Liver (tissue), 9 donors: Measurements from ENCODE around the gene HPRT1. TPM values are rescaled to one million over a fixed set of nuclear protein-coding genes. Genes with fewer than 3 reads are reported as not detected.

ENCODE experiments used
- DNase-seq: peaks from one replicate; pipeline ENCODE4 v3.0.0-alpha.2; 2017; ENCODE audit warnings: low spot score
- H3K27ac ChIP-seq, 2 donors: one replicate each; pipeline ENCODE4 v1.7.0; 2013; ENCODE audit warnings: inconsistent platforms in 2 of 2, low read length in 2 of 2, control low read depth in 1 of 2, low read depth in 1 of 2, mild to moderate bottlenecking in 1 of 2
- H3K27me3 ChIP-seq, 4 donors: one replicate each; pipeline versions ENCODE4 v1.6.1 to v1.7.0; 2013; ENCODE audit warnings: low read length in 3 of 4, inconsistent platforms in 1 of 4, mild to moderate bottlenecking in 1 of 4, moderate library complexity in 1 of 4; ENCODE audit not compliant: control insufficient read depth in 4 of 4, insufficient read depth in 4 of 4
- H3K36me3 ChIP-seq, 4 donors: one replicate each; pipeline versions ENCODE4 v1.6.1 to v1.7.0; 2013; ENCODE audit warnings: low read length in 3 of 4, mild to moderate bottlenecking in 3 of 4, low read depth in 1 of 4, moderate library complexity in 1 of 4; ENCODE audit not compliant: control insufficient read depth in 4 of 4, insufficient read depth in 3 of 4
- H3K4me1 ChIP-seq, 4 donors: one replicate each; pipeline versions ENCODE4 v1.6.1 to v1.7.0; 2013; ENCODE audit warnings: low read length in 3 of 4, mild to moderate bottlenecking in 3 of 4, moderate library complexity in 1 of 4; ENCODE audit not compliant: control insufficient read depth in 4 of 4, insufficient read depth in 4 of 4
- H3K4me3 ChIP-seq, 3 donors: one replicate each; pipeline versions ENCODE4 v1.6.1 to v1.7.0; 2013; ENCODE audit warnings: low read length in 3 of 3, control low read depth in 1 of 3, low read depth in 1 of 3, mild to moderate bottlenecking in 1 of 3
- H3K9ac ChIP-seq, 2 donors: one replicate each; pipeline ENCODE4 v1.7.0; 2013; ENCODE audit warnings: low read length in 2 of 2, mild to moderate bottlenecking in 2 of 2, moderate library complexity in 2 of 2, control low read depth in 1 of 2, low read depth in 1 of 2
- H3K9me3 ChIP-seq, 4 donors: one replicate each; pipeline versions ENCODE4 v1.6.1 to v1.7.0; 2013; ENCODE audit warnings: low read length in 3 of 4; ENCODE audit not compliant: control insufficient read depth in 4 of 4
- EGR1 ChIP-seq, 2 donors: IDR thresholded peaks; 2 replicates each; pipeline ENCODE4 v1.6.1; 2016 to 2018; ENCODE audit warnings: antibody characterized with exemption in 2 of 2, low read depth in 2 of 2
- FOXA2 ChIP-seq: IDR thresholded peaks from 2 replicates; pipeline ENCODE4 v1.6.1; 2016; ENCODE audit warnings: antibody characterized with exemption
- GABPA ChIP-seq, 2 donors: IDR thresholded peaks in 1 of 2; conservative IDR thresholded peaks in 1 of 2; 2 replicates each; pipeline ENCODE4 v1.6.1; 2016; ENCODE audit warnings: antibody characterized with exemption in 2 of 2, mild to moderate bottlenecking in 1 of 2, moderate library complexity in 1 of 2
- HNF4A ChIP-seq, 2 donors: conservative IDR thresholded peaks; 2 replicates each; pipeline ENCODE4 v1.6.1; 2016; ENCODE audit warnings: antibody characterized with exemption in 2 of 2, mild to moderate bottlenecking in 2 of 2
- HNF4G ChIP-seq: IDR thresholded peaks from 2 replicates; pipeline ENCODE4 v1.6.1; 2016; ENCODE audit warnings: antibody characterized with exemption
- JUND ChIP-seq, 2 donors: IDR thresholded peaks; 2 replicates each; pipeline ENCODE4 v1.6.1; 2016; ENCODE audit warnings: antibody characterized with exemption in 2 of 2
- NR2F2 ChIP-seq: IDR thresholded peaks from 2 replicates; pipeline ENCODE4 v1.6.1; 2016; ENCODE audit warnings: antibody characterized with exemption
- RXRA ChIP-seq, 2 donors: IDR thresholded peaks; 2 replicates each; pipeline ENCODE4 v1.6.1; 2017 to 2018; ENCODE audit warnings: antibody characterized with exemption in 2 of 2, mild to moderate bottlenecking in 1 of 2
- SP1 ChIP-seq: IDR thresholded peaks from 2 replicates; pipeline ENCODE4 v1.6.1; 2018; ENCODE audit warnings: antibody characterized with exemption, mild to moderate bottlenecking
- TAF1 ChIP-seq: conservative IDR thresholded peaks from 2 replicates; pipeline ENCODE4 v1.6.1; 2016; ENCODE audit warnings: antibody characterized with exemption, mild to moderate bottlenecking
- YY1 ChIP-seq: IDR thresholded peaks from 2 replicates; pipeline ENCODE4 v1.6.1; 2016; ENCODE audit warnings: antibody characterized with exemption, mild to moderate bottlenecking
- WGBS: extraction: QIAGEN DNeasy Blood & Tissue Kit; methylation state at CpG from one replicate; pipeline ENCODE4 v1.1.7; 2013; 5-methylcytosine and 5-hydroxymethylcytosine counted together
- polyA plus RNA-seq, 2 donors: library from polyadenylated mRNA; stranded (reverse) in 1 of 2; unstranded in 1 of 2; fragments of 200-250 nt in 1 of 2; fragments of >200 nt in 1 of 2; fragmentation: Nextera tagmentation in 1 of 2; extraction: Ambion mirVana in 1 of 2; gene quantifications; one replicate each; pipeline versions ENCODE4 v1.2.1 to v1.2.3, GENCODE V29; 2013 to 2015
- total RNA-seq, 2 donors: library from RNA; depleted of rRNA; stranded (reverse); fragments of >200 nt; gene quantifications; one replicate each; pipeline ENCODE4 v1.2.3, GENCODE V29; 2014
- TF ChIP-seq, protein P1 (sequence below): IDR thresholded peaks from 2 replicates; pipeline ENCODE4 v1.6.1; 2016; ENCODE audit warnings: antibody characterized with exemption
- TF ChIP-seq, protein P2 (sequence below): fragments of 150-350 bp; IDR thresholded peaks from 2 replicates; pipeline ENCODE4 v1.5.1; 2017; ENCODE audit warnings: improper control_type of control experiment, low read depth, low read length; ENCODE audit not compliant: missing input control
- TF ChIP-seq, protein P3 (sequence below): IDR thresholded peaks from 2 replicates; pipeline ENCODE4 v1.6.1; 2016; ENCODE audit warnings: antibody characterized with exemption, mild to moderate bottlenecking
- TF ChIP-seq, protein P4 (sequence below): IDR thresholded peaks from 2 replicates; pipeline ENCODE4 v1.6.1; 2016; ENCODE audit warnings: antibody characterized with exemption
- TF ChIP-seq, protein P5 (sequence below): IDR thresholded peaks from 2 replicates; pipeline ENCODE4 v1.6.1; 2016; ENCODE audit warnings: antibody characterized with exemption
- donor health status: healthy.
- donor health status: healthy.
- donor health status: healthy.
- donor health status: healthy.
- donor health status: healthy.

HPRT1 gene
- total and polyA plus RNA-seq, 4 donors, result 5.7 to 18.4 (median 12.1) TPM

DNA sequence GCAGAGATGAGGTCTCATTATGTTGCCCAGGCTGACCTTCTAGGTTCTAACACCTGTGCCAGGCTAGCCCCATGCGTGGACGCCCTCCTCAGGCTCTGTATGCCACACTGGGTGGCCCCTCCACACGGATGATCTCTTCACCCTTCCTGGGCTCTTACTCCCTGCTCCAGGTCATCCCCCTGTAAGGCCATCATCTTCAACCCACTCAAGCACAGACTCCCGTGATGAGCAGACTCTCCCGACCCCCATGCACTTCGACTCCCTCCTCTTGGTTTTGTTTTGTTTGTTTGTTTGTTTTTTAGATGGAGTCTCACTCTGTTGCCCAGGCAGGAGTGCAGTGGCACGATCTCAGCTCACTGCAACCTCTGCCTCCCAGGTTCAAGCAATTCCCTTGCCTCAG, 70.9 kb downstream of the HPRT1 start:
- Histone ChIP-seq H3K4me3 (no peak overlapping the region), H3K36me3 (no peaks in the 10 kb centered on the region), H3K4me1 (no peaks in the 10 kb centered on the region), H3K9ac (no peak overlapping the region), H3K27ac (no peak overlapping the region), H3K9me3 (no peaks in the 10 kb centered on the region), H3K27me3 (no peaks in the 10 kb centered on the region)
- DNase-seq, result no peak
- TF ChIP-seq, protein P1, sequence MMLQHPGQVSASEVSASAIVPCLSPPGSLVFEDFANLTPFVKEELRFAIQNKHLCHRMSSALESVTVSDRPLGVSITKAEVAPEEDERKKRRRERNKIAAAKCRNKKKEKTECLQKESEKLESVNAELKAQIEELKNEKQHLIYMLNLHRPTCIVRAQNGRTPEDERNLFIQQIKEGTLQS, result no peak
- no peak for TF ChIP-seq HNF4G
- TF ChIP-seq YY1, result no peak
- TF ChIP-seq NR2F2, result no peak
- TF ChIP-seq FOXA2, result no peak
- TF ChIP-seq, protein P2, sequence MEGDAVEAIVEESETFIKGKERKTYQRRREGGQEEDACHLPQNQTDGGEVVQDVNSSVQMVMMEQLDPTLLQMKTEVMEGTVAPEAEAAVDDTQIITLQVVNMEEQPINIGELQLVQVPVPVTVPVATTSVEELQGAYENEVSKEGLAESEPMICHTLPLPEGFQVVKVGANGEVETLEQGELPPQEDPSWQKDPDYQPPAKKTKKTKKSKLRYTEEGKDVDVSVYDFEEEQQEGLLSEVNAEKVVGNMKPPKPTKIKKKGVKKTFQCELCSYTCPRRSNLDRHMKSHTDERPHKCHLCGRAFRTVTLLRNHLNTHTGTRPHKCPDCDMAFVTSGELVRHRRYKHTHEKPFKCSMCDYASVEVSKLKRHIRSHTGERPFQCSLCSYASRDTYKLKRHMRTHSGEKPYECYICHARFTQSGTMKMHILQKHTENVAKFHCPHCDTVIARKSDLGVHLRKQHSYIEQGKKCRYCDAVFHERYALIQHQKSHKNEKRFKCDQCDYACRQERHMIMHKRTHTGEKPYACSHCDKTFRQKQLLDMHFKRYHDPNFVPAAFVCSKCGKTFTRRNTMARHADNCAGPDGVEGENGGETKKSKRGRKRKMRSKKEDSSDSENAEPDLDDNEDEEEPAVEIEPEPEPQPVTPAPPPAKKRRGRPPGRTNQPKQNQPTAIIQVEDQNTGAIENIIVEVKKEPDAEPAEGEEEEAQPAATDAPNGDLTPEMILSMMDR, result no peak
- no peak for TF ChIP-seq SP1
- TF ChIP-seq JUND (IDR thresholded peaks at IDR 0.05), result no peak
- TF ChIP-seq, protein P3, sequence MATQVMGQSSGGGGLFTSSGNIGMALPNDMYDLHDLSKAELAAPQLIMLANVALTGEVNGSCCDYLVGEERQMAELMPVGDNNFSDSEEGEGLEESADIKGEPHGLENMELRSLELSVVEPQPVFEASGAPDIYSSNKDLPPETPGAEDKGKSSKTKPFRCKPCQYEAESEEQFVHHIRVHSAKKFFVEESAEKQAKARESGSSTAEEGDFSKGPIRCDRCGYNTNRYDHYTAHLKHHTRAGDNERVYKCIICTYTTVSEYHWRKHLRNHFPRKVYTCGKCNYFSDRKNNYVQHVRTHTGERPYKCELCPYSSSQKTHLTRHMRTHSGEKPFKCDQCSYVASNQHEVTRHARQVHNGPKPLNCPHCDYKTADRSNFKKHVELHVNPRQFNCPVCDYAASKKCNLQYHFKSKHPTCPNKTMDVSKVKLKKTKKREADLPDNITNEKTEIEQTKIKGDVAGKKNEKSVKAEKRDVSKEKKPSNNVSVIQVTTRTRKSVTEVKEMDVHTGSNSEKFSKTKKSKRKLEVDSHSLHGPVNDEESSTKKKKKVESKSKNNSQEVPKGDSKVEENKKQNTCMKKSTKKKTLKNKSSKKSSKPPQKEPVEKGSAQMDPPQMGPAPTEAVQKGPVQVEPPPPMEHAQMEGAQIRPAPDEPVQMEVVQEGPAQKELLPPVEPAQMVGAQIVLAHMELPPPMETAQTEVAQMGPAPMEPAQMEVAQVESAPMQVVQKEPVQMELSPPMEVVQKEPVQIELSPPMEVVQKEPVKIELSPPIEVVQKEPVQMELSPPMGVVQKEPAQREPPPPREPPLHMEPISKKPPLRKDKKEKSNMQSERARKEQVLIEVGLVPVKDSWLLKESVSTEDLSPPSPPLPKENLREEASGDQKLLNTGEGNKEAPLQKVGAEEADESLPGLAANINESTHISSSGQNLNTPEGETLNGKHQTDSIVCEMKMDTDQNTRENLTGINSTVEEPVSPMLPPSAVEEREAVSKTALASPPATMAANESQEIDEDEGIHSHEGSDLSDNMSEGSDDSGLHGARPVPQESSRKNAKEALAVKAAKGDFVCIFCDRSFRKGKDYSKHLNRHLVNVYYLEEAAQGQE, result no peak
- no peak for TF ChIP-seq EGR1 (IDR thresholded peaks at IDR 0.05; ENCODE audit: low read depth in 2 of 2)
- no peak for TF ChIP-seq HNF4A (conservative IDR thresholded peaks at IDR 0.05)
- no peak for TF ChIP-seq TAF1
- TF ChIP-seq, protein P4, sequence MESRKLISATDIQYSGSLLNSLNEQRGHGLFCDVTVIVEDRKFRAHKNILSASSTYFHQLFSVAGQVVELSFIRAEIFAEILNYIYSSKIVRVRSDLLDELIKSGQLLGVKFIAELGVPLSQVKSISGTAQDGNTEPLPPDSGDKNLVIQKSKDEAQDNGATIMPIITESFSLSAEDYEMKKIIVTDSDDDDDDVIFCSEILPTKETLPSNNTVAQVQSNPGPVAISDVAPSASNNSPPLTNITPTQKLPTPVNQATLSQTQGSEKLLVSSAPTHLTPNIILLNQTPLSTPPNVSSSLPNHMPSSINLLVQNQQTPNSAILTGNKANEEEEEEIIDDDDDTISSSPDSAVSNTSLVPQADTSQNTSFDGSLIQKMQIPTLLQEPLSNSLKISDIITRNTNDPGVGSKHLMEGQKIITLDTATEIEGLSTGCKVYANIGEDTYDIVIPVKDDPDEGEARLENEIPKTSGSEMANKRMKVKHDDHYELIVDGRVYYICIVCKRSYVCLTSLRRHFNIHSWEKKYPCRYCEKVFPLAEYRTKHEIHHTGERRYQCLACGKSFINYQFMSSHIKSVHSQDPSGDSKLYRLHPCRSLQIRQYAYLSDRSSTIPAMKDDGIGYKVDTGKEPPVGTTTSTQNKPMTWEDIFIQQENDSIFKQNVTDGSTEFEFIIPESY, result no peak
- 87% methylated on average over 7 of the region's 7 CpGs for WGBS

DNA sequence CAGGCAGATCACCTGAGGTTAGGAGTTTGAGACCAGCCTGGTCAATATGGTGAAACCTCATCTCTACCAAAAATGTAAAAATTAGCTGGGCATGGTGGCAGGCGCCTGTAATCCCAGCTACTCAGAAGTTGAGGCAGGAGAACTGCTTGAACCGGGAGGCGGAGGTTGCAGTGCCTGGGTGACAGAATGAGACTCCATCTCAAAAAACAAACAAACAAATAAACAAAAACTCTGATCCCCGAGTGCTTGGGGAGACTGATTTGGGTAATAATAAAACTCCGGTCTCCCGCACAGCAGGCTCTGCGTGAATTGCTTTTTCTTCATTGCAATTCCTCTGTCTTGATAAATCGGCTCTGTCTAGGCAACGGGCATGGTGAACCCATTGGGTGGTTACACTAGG, 73.4 kb downstream of the HPRT1 start:
- no peak overlapping the region for H3K27ac ChIP-seq
- H3K4me1 ChIP-seq, result no peaks in the 10 kb centered on the region
- no peak overlapping the region for H3K9ac ChIP-seq
- no peak for DNase-seq
- H3K4me3 ChIP-seq, result no peak overlapping the region
- H3K36me3 ChIP-seq, result no peaks in the 10 kb centered on the region
- H3K9me3 ChIP-seq, result no peaks in the 10 kb centered on the region
- H3K27me3 ChIP-seq, result no peaks in the 10 kb centered on the region
- 82% methylated on average over 9 of the region's 9 CpGs for WGBS
- TF ChIP-seq, protein P5, sequence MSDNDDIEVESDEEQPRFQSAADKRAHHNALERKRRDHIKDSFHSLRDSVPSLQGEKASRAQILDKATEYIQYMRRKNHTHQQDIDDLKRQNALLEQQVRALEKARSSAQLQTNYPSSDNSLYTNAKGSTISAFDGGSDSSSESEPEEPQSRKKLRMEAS, result no peak
- TF ChIP-seq JUND (IDR thresholded peaks at IDR 0.05), result no peak
- no peak for TF ChIP-seq HNF4A (conservative IDR thresholded peaks at IDR 0.05)
- TF ChIP-seq, protein P1, result no peak
- TF ChIP-seq SP1, result no peak
- TF ChIP-seq GABPA (IDR thresholded peaks at IDR 0.05 in 1 of 2, conservative IDR thresholded peaks at IDR 0.05 in 1 of 2), result no peak
- TF ChIP-seq, protein P3, result no peak
- TF ChIP-seq, protein P2, result no peak
- TF ChIP-seq RXRA (IDR thresholded peaks at IDR 0.05), result no peak
